Natural killer cell (primary cell): ENCODE data around the gene KLF5. TPM values are rescaled to one million over a fixed set of nuclear protein-coding genes. Genes with fewer than 3 reads are reported as not detected.

Experiments used
- ATAC-seq, 3 donors: fragments of 150-1000 bp in 2 of 3; fragments of 200-7000 bp in 1 of 3; cut with Tn5 transposase; 1 replicate in 1 of 3; 2 replicates in 2 of 3; pipeline ENCODE4 v1.10.0; 2021; ENCODE audit warnings: mild to moderate bottlenecking in 2 of 3, moderate library complexity in 2 of 3
- DNase-seq, 2 donors: peaks; one replicate each; pipeline versions ENCODE4 v3.0.0 to v3.0.0-alpha.2; 2013 to 2021; ENCODE audit warnings: mixed read lengths in 1 of 2
- H3K27ac ChIP-seq: one replicate; pipeline ENCODE4 v1.5.1; 2013; ENCODE audit warnings: mild to moderate bottlenecking, low read length
- H3K27me3 ChIP-seq: one replicate; pipeline ENCODE4 v1.6.1; 2013; ENCODE audit warnings: low read length; ENCODE audit not compliant: control insufficient read depth, insufficient read depth
- H3K36me3 ChIP-seq: one replicate; pipeline ENCODE4 v1.6.1; 2013; ENCODE audit warnings: low read length; ENCODE audit not compliant: control insufficient read depth, insufficient read depth
- H3K4me1 ChIP-seq: one replicate; pipeline ENCODE4 v1.6.1; 2013; ENCODE audit warnings: low read length; ENCODE audit not compliant: control insufficient read depth, insufficient read depth
- H3K4me3 ChIP-seq: one replicate; pipeline ENCODE4 v1.5.1; 2013; ENCODE audit warnings: low read length
- H3K9me3 ChIP-seq: one replicate; pipeline ENCODE4 v1.6.1; 2013; ENCODE audit warnings: low read length; ENCODE audit not compliant: control insufficient read depth, insufficient read depth
- H3K27ac Mint-ChIP-seq, 2 donors: one replicate each; pipeline ENCODE4 v1.8.0; 2022; ENCODE audit warnings: mild to moderate bottlenecking in 2 of 2, mixed read lengths in 2 of 2, moderate library complexity in 1 of 2
- H3K27me3 Mint-ChIP-seq, 2 donors: one replicate each; pipeline ENCODE4 v1.8.0; 2022; ENCODE audit warnings: low read depth in 2 of 2, mixed read lengths in 2 of 2
- H3K36me3 Mint-ChIP-seq: one replicate; pipeline ENCODE4 v1.8.0; 2022; ENCODE audit warnings: mixed read lengths
- H3K4me1 Mint-ChIP-seq, 2 donors: one replicate each; pipeline ENCODE4 v1.8.0; 2022; ENCODE audit warnings: mixed read lengths in 2 of 2
- H3K4me3 Mint-ChIP-seq: one replicate; pipeline ENCODE4 v1.8.0; 2022; ENCODE audit warnings: mild to moderate bottlenecking, moderate library complexity, mixed read lengths
- H3K9me3 Mint-ChIP-seq, 2 donors: one replicate each; pipeline ENCODE4 v1.8.0; 2022; ENCODE audit warnings: mixed read lengths in 2 of 2
- CTCF ChIP-seq: fragments of 200-600 bp; IDR thresholded peaks from one replicate; pipeline ENCODE4 v1.8.0; 2022; ENCODE audit warnings: antibody characterized with exemption
- WGBS: methylation state at CpG from one replicate; pipeline ENCODE4 v1.1.7; 2013; ENCODE audit warnings: missing lambda C conversion rate; ENCODE audit not compliant: insufficient coverage; 5-methylcytosine and 5-hydroxymethylcytosine counted together
- intact Hi-C: fragments of 100-400 bp; cut with micrococcal nuclease; formaldehyde crosslinking; loops from one replicate; pipeline ENCODE4 v1.14.2; 2022
- total RNA-seq, 4 donors: library from RNA; stranded (reverse); fragments of 120-200 nt in 1 of 4; gene quantifications; one replicate each; pipeline versions ENCODE4 v1.2.3 to v1.2.4, GENCODE V29; 2013 to 2022

Gene KLF5
- total RNA-seq, 3 donors from 2014 or later (not counting 1 experiment from before 2014, with no cell fraction given): 1.2 to 48.5 (median 2.0) TPM

- no peaks in the 10 kb centered on the region for H3K4me1 Mint-ChIP-seq
- Histone ChIP-seq H3K4me3 (no peak overlapping the region), H3K4me1 (no peaks in the 10 kb centered on the region), H3K9me3 (no peaks in the 10 kb centered on the region), H3K27ac (no peak overlapping the region), H3K36me3 (no peaks in the 10 kb centered on the region), H3K27me3 (no peaks in the 10 kb centered on the region)
- intact Hi-C loops: no loop called here
- no peak for TF ChIP-seq CTCF
- H3K27me3 Mint-ChIP-seq: peaks cover 0 to 10% of the 10 kb centered on the region in 2 donors
- H3K4me3 Mint-ChIP-seq: no peak overlapping the region
- no peaks in the 10 kb centered on the region for H3K36me3 Mint-ChIP-seq
- no peak for DNase-seq
- WGBS: 83% methylated on average over 1 of the region's 1 CpG
- no peak for ATAC-seq
- no peaks in the 10 kb centered on the region for H3K9me3 Mint-ChIP-seq
- H3K27ac Mint-ChIP-seq: no peak overlapping the region
These were observed 10.5 kb downstream of the KLF5 start for GRCh38 chr13:73069206-73069805.

- Histone ChIP-seq H3K4me3 (no peak overlapping the region), H3K9me3 (no peaks in the 10 kb centered on the region), H3K27me3 (no peaks in the 10 kb centered on the region), H3K4me1 (no peaks in the 10 kb centered on the region), H3K36me3 (no peaks in the 10 kb centered on the region), H3K27ac (no peak overlapping the region)
- peaks cover 0 to 10% of the 10 kb centered on the region in 2 donors for H3K27me3 Mint-ChIP-seq
- H3K4me1 Mint-ChIP-seq: no peaks in the 10 kb centered on the region
- ATAC-seq (no peak), DNase-seq (no peak)
- WGBS: 92% methylated on average over 5 of the region's 5 CpGs
- no peak overlapping the region for H3K4me3 Mint-ChIP-seq
- intact Hi-C loops: no loop called here
- no peak for TF ChIP-seq CTCF
- H3K27ac Mint-ChIP-seq: no peak overlapping the region
- H3K36me3 Mint-ChIP-seq: no peaks in the 10 kb centered on the region
- H3K9me3 Mint-ChIP-seq: no peaks in the 10 kb centered on the region
These were observed 11.8 kb downstream of the KLF5 start for GRCh38 chr13:73070451-73071098.

- no peaks in the 10 kb centered on the region for H3K9me3 Mint-ChIP-seq
- WGBS: 75% methylated on average over 9 of the region's 10 CpGs
- no peaks in the 10 kb centered on the region for H3K9me3 ChIP-seq
These were observed 13.6 kb downstream of the KLF5 start for GRCh38 chr13:73072239-73072900.

More at GRCh38 chr13:73072239-73072900, 13.6 kb downstream of the KLF5 start:
- H3K27ac ChIP-seq: no peak overlapping the region
- ATAC-seq (no peak), DNase-seq (no peak)
- H3K36me3 ChIP-seq: no peaks in the 10 kb centered on the region
- Mint-ChIP-seq H3K4me3 (no peak overlapping the region), H3K27ac (no peak overlapping the region), H3K27me3 (peaks cover 0 to 10% of the 10 kb centered on the region in 2 donors), H3K36me3 (no peaks in the 10 kb centered on the region), H3K4me1 (no peaks in the 10 kb centered on the region)
- no peaks in the 10 kb centered on the region for H3K27me3 ChIP-seq
- TF ChIP-seq CTCF: no peak
- intact Hi-C loops: no loop called here
- no peak overlapping the region for H3K4me3 ChIP-seq
- no peaks in the 10 kb centered on the region for H3K4me1 ChIP-seq
